NCI-H128 (cell line): ENCODE results near the gene SPOUT1.

Experiments used
- DNase-seq: peaks from one replicate; lab custom pipeline; 2025; ENCODE audit not compliant: unreplicated experiment; lab: John Stamatoyannopoulos, UW

SPOUT1 gene

GRCh38 chr9:128773049-128773448 lies 56.5 kb downstream of the SPOUT1 start:
- DNase-seq, result no peak

DNA sequence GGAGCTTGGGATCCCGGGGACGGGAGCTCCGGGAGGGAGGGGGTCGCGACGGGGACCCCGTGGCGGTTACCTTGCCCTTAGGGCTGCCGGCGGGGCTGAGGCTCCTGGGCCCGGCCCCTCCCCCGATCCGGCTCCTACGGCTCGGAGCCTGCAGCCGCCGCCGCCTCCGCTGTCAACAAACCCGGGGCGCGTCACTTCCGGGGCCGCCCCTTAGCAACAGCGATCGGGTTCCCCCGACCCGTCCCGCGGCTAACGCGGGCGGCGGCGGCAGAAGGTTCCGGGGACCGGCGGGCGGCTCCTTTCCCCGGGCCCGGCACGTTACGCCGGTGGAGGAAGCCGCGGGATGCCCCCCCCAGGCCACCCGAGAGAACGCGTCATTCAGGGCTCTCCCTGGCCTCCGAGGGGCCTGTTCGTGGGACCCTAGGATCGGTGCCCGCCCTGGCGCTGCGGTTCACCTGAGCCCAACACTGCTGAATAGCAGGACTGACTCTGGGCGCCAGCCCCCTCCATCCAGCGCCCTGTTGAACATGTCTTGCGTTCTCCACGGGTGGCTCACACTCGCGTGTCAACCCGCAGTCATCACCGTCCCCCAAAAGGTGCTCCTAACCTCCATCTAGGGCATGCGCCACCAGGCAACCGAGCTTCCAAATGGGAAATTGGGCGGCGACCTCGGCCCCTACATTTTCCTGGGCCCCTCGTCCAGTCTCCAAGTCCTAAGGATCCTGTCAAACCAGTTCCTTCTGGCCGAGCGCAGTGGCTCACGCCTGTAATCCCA lies 57.7 kb downstream of the SPOUT1 start, which contains the start of gene ZER1:
TSS of gene ZER1 (minus strand) at position 183 of the 775 bp plus-strand sequence. CDS start 16,362 bp downstream, outside the sequence.
- DNase-seq, result peak; percentile 66

DNA sequence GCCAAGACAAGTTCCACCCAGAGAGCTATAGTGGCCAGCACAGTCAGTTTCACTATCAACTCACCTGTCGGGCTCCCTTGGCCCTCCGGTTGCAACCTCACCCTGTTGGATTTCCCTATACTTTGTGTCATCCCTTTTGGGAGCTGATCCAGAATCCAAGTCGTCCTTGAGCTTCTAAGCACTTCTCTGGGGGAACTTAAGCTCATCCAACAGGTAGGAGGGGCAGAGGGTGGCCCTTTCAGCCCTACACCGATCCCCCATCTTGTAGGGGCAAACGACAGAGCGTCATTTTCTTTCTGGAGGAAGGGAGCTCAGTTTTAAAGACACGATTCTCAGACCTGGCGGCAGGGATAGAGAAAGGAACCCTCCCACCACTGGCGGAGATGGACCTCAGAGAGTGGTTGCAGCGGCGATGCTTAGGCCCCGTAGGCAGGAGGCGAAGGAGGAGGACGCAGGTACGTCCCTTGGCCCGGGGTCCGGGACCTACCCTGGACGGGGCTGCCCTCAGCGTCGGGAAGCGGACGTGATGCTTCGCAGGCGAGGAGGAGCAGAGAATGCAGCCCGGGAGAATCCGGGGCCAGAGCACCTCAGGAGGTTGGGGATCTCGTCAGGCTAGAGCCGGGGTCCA lies 58.4 kb downstream of the SPOUT1 start:
- DNase-seq, result no peak

DNA sequence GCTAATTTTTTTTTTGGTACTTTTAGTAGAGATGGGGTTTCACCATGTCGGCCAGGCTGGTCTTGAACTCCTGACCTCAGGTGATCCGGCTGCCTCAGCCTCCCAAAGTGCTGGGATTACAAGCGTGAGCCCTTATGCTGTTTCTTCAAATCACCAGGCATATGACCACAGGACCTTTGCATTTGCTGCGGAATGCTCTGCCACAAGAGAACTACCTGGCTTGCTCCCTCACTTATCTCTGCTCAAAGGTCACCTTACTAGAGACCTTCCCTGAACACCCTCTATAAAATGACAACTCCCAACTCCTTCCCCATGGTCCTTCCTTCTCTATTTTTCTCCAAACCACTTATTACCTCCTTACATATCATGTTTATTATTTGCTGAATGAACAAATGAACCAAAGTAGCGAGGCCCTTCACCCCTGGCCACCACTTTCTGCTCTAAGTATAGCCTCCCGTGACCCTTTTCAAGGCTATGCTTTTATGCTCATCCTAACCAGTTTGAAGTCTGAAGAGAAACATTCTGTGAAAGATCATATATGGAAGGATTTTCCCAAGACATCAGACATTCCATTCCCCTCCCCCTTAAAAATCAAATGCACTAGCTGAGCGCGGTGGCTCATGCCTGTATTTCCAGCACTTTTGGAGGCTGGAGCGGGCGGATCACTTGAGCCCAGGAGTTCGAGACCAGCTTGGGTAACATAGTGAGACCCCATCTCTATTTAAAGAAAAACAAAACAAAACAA lies 59.1 kb downstream of the SPOUT1 start:
- DNase-seq, result no peak
